ENCODE data around the gene GTF2H3. TPM values are rescaled to one million over a fixed set of nuclear protein-coding genes. Genes with fewer than 3 reads are reported as not detected.

GTF2H3 gene
- total and polyA plus RNA-seq, 9 of the 15 experiments (the other 6 are each of a cell fraction or from before 2014, with no cell fraction given): 22.7 to 99.7 (median 49.6) TPM

DNA sequence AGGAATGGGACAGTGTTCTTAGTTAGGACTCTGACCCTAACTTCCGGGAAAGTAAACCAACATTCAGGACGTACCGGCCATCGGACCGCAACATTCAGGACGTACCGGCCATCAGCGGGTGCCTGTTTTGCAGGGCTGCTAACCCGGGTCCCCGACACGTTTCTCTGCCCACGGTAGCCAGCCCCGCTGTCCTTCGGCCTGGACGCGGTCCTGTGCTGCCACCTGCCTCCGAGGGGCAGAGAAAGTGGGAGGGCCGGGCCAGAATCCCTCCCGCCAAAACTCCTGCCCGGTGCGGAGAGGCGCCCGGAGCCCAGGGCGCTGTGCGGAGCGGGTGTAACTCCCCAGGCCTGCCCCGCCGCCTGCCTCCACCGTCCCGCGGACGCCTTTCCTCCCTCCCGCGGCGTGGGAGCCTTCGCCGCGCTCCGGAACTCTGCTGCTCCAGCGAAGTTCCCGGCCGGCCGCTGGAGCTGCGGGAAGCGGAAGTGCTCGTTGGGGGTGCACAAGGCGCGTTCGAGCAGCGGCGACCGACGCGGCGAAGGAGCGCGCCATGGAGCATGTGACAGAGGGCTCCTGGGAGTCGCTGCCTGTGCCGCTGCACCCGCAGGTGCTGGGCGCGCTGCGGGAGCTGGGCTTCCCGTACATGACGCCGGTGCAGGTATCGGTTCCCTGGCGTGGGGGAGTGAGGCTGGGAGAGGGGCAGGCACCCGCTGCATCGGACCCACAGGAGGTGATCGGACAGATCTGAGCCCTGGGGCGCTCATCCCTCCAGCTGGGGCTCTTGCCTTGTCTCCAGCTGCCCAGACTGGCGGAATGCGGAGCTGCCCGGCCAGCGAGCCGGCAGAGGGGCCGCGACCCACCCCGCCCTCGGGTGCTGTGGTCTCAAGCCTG, 31.8 kb upstream of the GTF2H3 start, which contains the start of gene DDX55 (continued):
- TF ChIP-seq, protein P1, sequence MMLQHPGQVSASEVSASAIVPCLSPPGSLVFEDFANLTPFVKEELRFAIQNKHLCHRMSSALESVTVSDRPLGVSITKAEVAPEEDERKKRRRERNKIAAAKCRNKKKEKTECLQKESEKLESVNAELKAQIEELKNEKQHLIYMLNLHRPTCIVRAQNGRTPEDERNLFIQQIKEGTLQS (IDR thresholded peaks at IDR 0.05): no peak
- TF ChIP-seq, protein P1 (CRISPR knock-in tag; conservative IDR thresholded peaks at IDR 0.05): peak; percentile 70; the same call in 1 of the 2 replicates
- peak; percentile 65 for TF ChIP-seq MXI1 (IDR thresholded peaks at IDR 0.05; ENCODE audit: low read depth, low read length)
- TF ChIP-seq SRSF1 (IDR thresholded peaks at IDR 0.05; ENCODE audit: low read depth, low read length): 0 out of 2 replicates have a peak, but pooled peaks have one; percentile 80
- TF ChIP-seq, protein P2, sequence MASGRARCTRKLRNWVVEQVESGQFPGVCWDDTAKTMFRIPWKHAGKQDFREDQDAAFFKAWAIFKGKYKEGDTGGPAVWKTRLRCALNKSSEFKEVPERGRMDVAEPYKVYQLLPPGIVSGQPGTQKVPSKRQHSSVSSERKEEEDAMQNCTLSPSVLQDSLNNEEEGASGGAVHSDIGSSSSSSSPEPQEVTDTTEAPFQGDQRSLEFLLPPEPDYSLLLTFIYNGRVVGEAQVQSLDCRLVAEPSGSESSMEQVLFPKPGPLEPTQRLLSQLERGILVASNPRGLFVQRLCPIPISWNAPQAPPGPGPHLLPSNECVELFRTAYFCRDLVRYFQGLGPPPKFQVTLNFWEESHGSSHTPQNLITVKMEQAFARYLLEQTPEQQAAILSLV (tag; IDR thresholded peaks at IDR 0.05): peak; percentile 31; the same call in 1 of the 2 replicates
- TF ChIP-seq POLR2H (tag; IDR thresholded peaks at IDR 0.05; ENCODE audit: low read depth): peak; percentile 64; the same call in 1 of the 2 replicates
- peak; percentile 89; the same call in 1 of the 2 replicates for TF ChIP-seq TCF7 (IDR thresholded peaks at IDR 0.05; ENCODE audit: borderline replicate concordance)
- TF ChIP-seq, protein P3, sequence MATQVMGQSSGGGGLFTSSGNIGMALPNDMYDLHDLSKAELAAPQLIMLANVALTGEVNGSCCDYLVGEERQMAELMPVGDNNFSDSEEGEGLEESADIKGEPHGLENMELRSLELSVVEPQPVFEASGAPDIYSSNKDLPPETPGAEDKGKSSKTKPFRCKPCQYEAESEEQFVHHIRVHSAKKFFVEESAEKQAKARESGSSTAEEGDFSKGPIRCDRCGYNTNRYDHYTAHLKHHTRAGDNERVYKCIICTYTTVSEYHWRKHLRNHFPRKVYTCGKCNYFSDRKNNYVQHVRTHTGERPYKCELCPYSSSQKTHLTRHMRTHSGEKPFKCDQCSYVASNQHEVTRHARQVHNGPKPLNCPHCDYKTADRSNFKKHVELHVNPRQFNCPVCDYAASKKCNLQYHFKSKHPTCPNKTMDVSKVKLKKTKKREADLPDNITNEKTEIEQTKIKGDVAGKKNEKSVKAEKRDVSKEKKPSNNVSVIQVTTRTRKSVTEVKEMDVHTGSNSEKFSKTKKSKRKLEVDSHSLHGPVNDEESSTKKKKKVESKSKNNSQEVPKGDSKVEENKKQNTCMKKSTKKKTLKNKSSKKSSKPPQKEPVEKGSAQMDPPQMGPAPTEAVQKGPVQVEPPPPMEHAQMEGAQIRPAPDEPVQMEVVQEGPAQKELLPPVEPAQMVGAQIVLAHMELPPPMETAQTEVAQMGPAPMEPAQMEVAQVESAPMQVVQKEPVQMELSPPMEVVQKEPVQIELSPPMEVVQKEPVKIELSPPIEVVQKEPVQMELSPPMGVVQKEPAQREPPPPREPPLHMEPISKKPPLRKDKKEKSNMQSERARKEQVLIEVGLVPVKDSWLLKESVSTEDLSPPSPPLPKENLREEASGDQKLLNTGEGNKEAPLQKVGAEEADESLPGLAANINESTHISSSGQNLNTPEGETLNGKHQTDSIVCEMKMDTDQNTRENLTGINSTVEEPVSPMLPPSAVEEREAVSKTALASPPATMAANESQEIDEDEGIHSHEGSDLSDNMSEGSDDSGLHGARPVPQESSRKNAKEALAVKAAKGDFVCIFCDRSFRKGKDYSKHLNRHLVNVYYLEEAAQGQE (IDR thresholded peaks at IDR 0.05; ENCODE audit: borderline replicate concordance): no peak; the same call in none of the 2 replicates
- TF ChIP-seq, protein P3 (CRISPR knock-in tag; IDR thresholded peaks at IDR 0.05; ENCODE audit: low read depth): peak; percentile 80; the same call in 1 of the 2 replicates
- 0 out of 2 replicates have a peak, but pooled peaks have one; percentile 47 for TF ChIP-seq FOXK1 (CRISPR knock-in tag; IDR thresholded peaks at IDR 0.05; ENCODE audit: borderline replicate concordance)
- TF ChIP-seq ZFX (CRISPR knock-in tag; IDR thresholded peaks at IDR 0.05): peak; percentile 95
- no peak; the same call in 1 of the 2 replicates for TF ChIP-seq RBM34 (IDR thresholded peaks at IDR 0.05; ENCODE audit: borderline replicate concordance, insufficient read depth, low read length)
- TF ChIP-seq NFIC (IDR thresholded peaks at IDR 0.05): peak; percentile 66; the same call in 1 of the 2 replicates
- TF ChIP-seq POLR2G (IDR thresholded peaks at IDR 0.05; ENCODE audit: low read depth, low read length): peak; percentile 98
- peak; percentile 52 for TF ChIP-seq PRPF4 (IDR thresholded peaks at IDR 0.05; ENCODE audit: insufficient read depth, low read depth, low read length, poor library complexity, severe bottlenecking)
- TF ChIP-seq L3MBTL2 (IDR thresholded peaks at IDR 0.05): peak; percentile 97
- peak; percentile 24; the same call in 1 of the 2 replicates for TF ChIP-seq ARID1B (IDR thresholded peaks at IDR 0.05)

Measured in K562 (cell line).